Measurements from ENCODE around the gene TMEM72.

The TMEM72 gene

GRCh38 chr10:44971935-44972757, 61.0 kb downstream of the TMEM72 start:
- no peak overlapping the region for H3K27ac Mint-ChIP-seq

GRCh38 chr10:44972874-44973306, 61.8 kb downstream of the TMEM72 start:
- Mint-ChIP-seq H3K36me3 (ENCODE audit: low read depth) (no peaks in the 10 kb centered on the region), H3K4me3 (no peak overlapping the region), H3K27ac (no peak overlapping the region), H3K4me1 (ENCODE audit: low read depth) (peaks cover 22% of the 10 kb centered on the region), H3K27me3 (ENCODE audit: low read depth) (no peaks in the 10 kb centered on the region), H3K9me3 (no peaks in the 10 kb centered on the region)
- no peak for DNase-seq (ENCODE audit: low spot score)

More at GRCh38 chr10:44971935-44972757, 61.0 kb downstream of the TMEM72 start:
- Mint-ChIP-seq H3K27me3 (ENCODE audit: low read depth) (no peaks in the 10 kb centered on the region), H3K36me3 (ENCODE audit: low read depth) (no peaks in the 10 kb centered on the region), H3K4me1 (ENCODE audit: low read depth) (peaks cover 26% of the 10 kb centered on the region), H3K4me3 (no peak overlapping the region), H3K9me3 (no peaks in the 10 kb centered on the region)
- no peak for DNase-seq (ENCODE audit: low spot score)

GRCh38 chr10:44973323-44974081, 62.4 kb downstream of the TMEM72 start:
- Mint-ChIP-seq H3K4me3 (no peak overlapping the region), H3K27ac (peak overlapping the region; percentile 22)
- no peak for DNase-seq (ENCODE audit: low spot score)

GRCh38 chr10:44974082-44974627, 63.0 kb downstream of the TMEM72 start:
- Mint-ChIP-seq H3K27ac (peak overlapping the region; percentile 81), H3K4me3 (peak overlapping the region; percentile 70), H3K4me1 (ENCODE audit: low read depth) (peaks cover 17% of the 10 kb centered on the region), H3K9me3 (no peaks in the 10 kb centered on the region), H3K27me3 (ENCODE audit: low read depth) (no peaks in the 10 kb centered on the region), H3K36me3 (ENCODE audit: low read depth) (no peaks in the 10 kb centered on the region)
- no peak for DNase-seq (ENCODE audit: low spot score)

More at GRCh38 chr10:44973323-44974081, 62.4 kb downstream of the TMEM72 start:
- Mint-ChIP-seq H3K27me3 (ENCODE audit: low read depth) (no peaks in the 10 kb centered on the region), H3K9me3 (no peaks in the 10 kb centered on the region), H3K36me3 (ENCODE audit: low read depth) (no peaks in the 10 kb centered on the region), H3K4me1 (ENCODE audit: low read depth) (peaks cover 20% of the 10 kb centered on the region)

GRCh38 chr10:44974628-44975430, 63.7 kb downstream of the TMEM72 start:
- no peaks in the 10 kb centered on the region for H3K9me3 Mint-ChIP-seq
- peak overlapping the region; percentile 81 for H3K27ac Mint-ChIP-seq
- peaks cover 16% of the 10 kb centered on the region for H3K4me1 Mint-ChIP-seq (ENCODE audit: low read depth)
- H3K27me3 Mint-ChIP-seq (ENCODE audit: low read depth) = no peaks in the 10 kb centered on the region
- no peaks in the 10 kb centered on the region for H3K36me3 Mint-ChIP-seq (ENCODE audit: low read depth)
- peak; percentile 71 for DNase-seq (ENCODE audit: low spot score)
- H3K4me3 Mint-ChIP-seq = peak overlapping the region; percentile 70

GRCh38 chr10:44975431-44976331, 64.5 kb downstream of the TMEM72 start:
- H3K27ac Mint-ChIP-seq = no peak overlapping the region
- H3K4me1 Mint-ChIP-seq (ENCODE audit: low read depth) = peaks cover 19% of the 10 kb centered on the region
- H3K9me3 Mint-ChIP-seq = no peaks in the 10 kb centered on the region
- H3K27me3 Mint-ChIP-seq (ENCODE audit: low read depth) = no peaks in the 10 kb centered on the region
- no peak for DNase-seq (ENCODE audit: low spot score)
- peak overlapping the region; percentile 24 for H3K4me3 Mint-ChIP-seq
- H3K36me3 Mint-ChIP-seq (ENCODE audit: low read depth) = no peaks in the 10 kb centered on the region

- Mint-ChIP-seq H3K27me3 (ENCODE audit: low read depth) (no peaks in the 10 kb centered on the region), H3K4me3 (no peak overlapping the region), H3K4me1 (ENCODE audit: low read depth) (peaks cover 25% of the 10 kb centered on the region), H3K9me3 (no peaks in the 10 kb centered on the region), H3K27ac (no peak overlapping the region), H3K36me3 (ENCODE audit: low read depth) (no peaks in the 10 kb centered on the region)
- DNase-seq (ENCODE audit: low spot score) = no peak
Observed at GRCh38 chr10:44976352-44977198, 65.4 kb downstream of the TMEM72 start.

GRCh38 chr10:44977287-44978212, 66.4 kb downstream of the TMEM72 start:
- H3K4me3 Mint-ChIP-seq = no peak overlapping the region
- no peaks in the 10 kb centered on the region for H3K27me3 Mint-ChIP-seq (ENCODE audit: low read depth)
- H3K27ac Mint-ChIP-seq = no peak overlapping the region
- no peaks in the 10 kb centered on the region for H3K36me3 Mint-ChIP-seq (ENCODE audit: low read depth)
- no peak for DNase-seq (ENCODE audit: low spot score)
- no peaks in the 10 kb centered on the region for H3K9me3 Mint-ChIP-seq
- peaks cover 25% of the 10 kb centered on the region for H3K4me1 Mint-ChIP-seq (ENCODE audit: low read depth)

- H3K27ac Mint-ChIP-seq = peak overlapping the region; percentile 20
- H3K4me3 Mint-ChIP-seq = peak overlapping the region; percentile 48
- H3K27me3 Mint-ChIP-seq (ENCODE audit: low read depth) = no peaks in the 10 kb centered on the region
- DNase-seq (ENCODE audit: low spot score) = no peak
- H3K36me3 Mint-ChIP-seq (ENCODE audit: low read depth) = no peaks in the 10 kb centered on the region
- no peaks in the 10 kb centered on the region for H3K9me3 Mint-ChIP-seq
- peaks cover 25% of the 10 kb centered on the region for H3K4me1 Mint-ChIP-seq (ENCODE audit: low read depth)
Observed at GRCh38 chr10:44978213-44978569, 67.1 kb downstream of the TMEM72 start.

- H3K4me3 Mint-ChIP-seq = peak within 1 kb of the TSS; percentile 48
- no peak for DNase-seq (ENCODE audit: low spot score)
- peak within 1 kb of the TSS; percentile 20 for H3K27ac Mint-ChIP-seq
- no peaks in the 10 kb centered on the region for H3K9me3 Mint-ChIP-seq
- no peaks in the 10 kb centered on the region for H3K27me3 Mint-ChIP-seq (ENCODE audit: low read depth)
- H3K36me3 Mint-ChIP-seq (ENCODE audit: low read depth) = no peaks in the 10 kb centered on the region
- H3K4me1 Mint-ChIP-seq (ENCODE audit: low read depth) = peaks cover 20% of the 10 kb centered on the region
Observed at GRCh38 chr10:44978570-44979280, 67.6 kb downstream of the TMEM72 start, which contains the start of gene DEPP1. DEPP1 (minus strand) TSS chr10:44978809; CDS start chr10:44978030, 779 bp downstream.

Measured in T-helper 2 cell treated with Interferon-gamma antibody and Interleukin-4, amounts not matched to agents 5 μg/mL and 100 μg/mL, for 36 hours (primary cell).